ENCODE measurements around the gene YIPF4.
"Not testable (repeated sequence)": the region's sequence is repeated elsewhere in the genome, so short reads cannot be mapped to it uniquely, and the experiment has no call there.

GRCh38 chr2:32350797-32351196 is 73.1 kb downstream of the YIPF4 start:
- TF ChIP-seq FOXP4 (CRISPR knock-in tag; IDR thresholded peaks at IDR 0.05); CDX4 (CRISPR knock-in tag; IDR thresholded peaks at IDR 0.05; ENCODE audit: borderline replicate concordance); CREB1 (CRISPR knock-in tag; IDR thresholded peaks at IDR 0.05); SP1 (CRISPR knock-in tag; conservative IDR thresholded peaks at IDR 0.05); TCF7 (CRISPR knock-in tag; IDR thresholded peaks at IDR 0.05; ENCODE audit: low read depth); SMAD4 (CRISPR knock-in tag; IDR thresholded peaks at IDR 0.05); CTCF (IDR thresholded peaks at IDR 0.05); ERG (CRISPR knock-in tag; IDR thresholded peaks at IDR 0.05); E2F5 (CRISPR knock-in tag; IDR thresholded peaks at IDR 0.05); ATF2 (CRISPR knock-in tag; IDR thresholded peaks at IDR 0.05; ENCODE audit: borderline replicate concordance, low read depth): not testable (repeated sequence)
